HFFc6 (cell line): ENCODE results near the gene CCSAP. TPM values are rescaled to one million over a fixed set of nuclear protein-coding genes. Genes with fewer than 3 reads are reported as not detected.

Experiments used
- DNase-seq: peaks from one replicate; pipeline ENCODE4 v3.0.0-alpha.2; 2018
- H3K27ac Mint-ChIP-seq: 2 replicates; pipeline ENCODE4 v1.8.0; 2020; ENCODE audit warnings: mild to moderate bottlenecking, mixed read lengths
- H3K27me3 Mint-ChIP-seq: 2 replicates; pipeline ENCODE4 v1.8.0; 2021; ENCODE audit warnings: mild to moderate bottlenecking, moderate library complexity, mixed read lengths; ENCODE audit not compliant: insufficient read depth
- H3K36me3 Mint-ChIP-seq: 2 replicates; pipeline ENCODE4 v1.8.0; 2021; ENCODE audit warnings: low read depth, mixed read lengths
- H3K4me1 Mint-ChIP-seq: 2 replicates; pipeline ENCODE4 v1.8.0; 2020; ENCODE audit warnings: low read depth, mixed read lengths
- H3K4me3 Mint-ChIP-seq: 2 replicates; pipeline ENCODE4 v1.8.0; 2020; ENCODE audit warnings: mild to moderate bottlenecking, moderate library complexity, mixed read lengths
- H3K9me3 Mint-ChIP-seq: 2 replicates; pipeline ENCODE4 v1.8.0; 2020; ENCODE audit warnings: mild to moderate bottlenecking, mixed read lengths
- CTCF ChIP-seq: fragments of 200-600 bp; sonication (generic); IDR thresholded peaks from 2 replicates; pipeline ENCODE4 v1.5.0; 2021; ENCODE audit warnings: antibody characterized with exemption, mild to moderate bottlenecking
- total RNA-seq, 6 experiments: library from RNA; stranded (reverse); fragmentation: NEBNext Ultra II Directional; extraction: Animal tissue kit (Norgen Biotek cat#: 25700); gene quantifications; 2 replicates in 1 of 6; 3 replicates in 5 of 6; pipeline ENCODE4 v1.2.3, GENCODE V29; 2021

Gene CCSAP
- total RNA-seq, 6 experiments from 2014 or later: 4.6 to 6.4 (median 5.7) TPM

GRCh38 chr1:229341774-229342655 lies 832 bp downstream of the CCSAP start:
- H3K27me3 Mint-ChIP-seq: peaks cover 3% of the 10 kb centered on the region
- peak; percentile 53 for DNase-seq
- H3K4me3 Mint-ChIP-seq: peak overlapping the region; percentile 90
- H3K4me1 Mint-ChIP-seq: peaks cover 61% of the 10 kb centered on the region
- H3K9me3 Mint-ChIP-seq: peaks cover 4% of the 10 kb centered on the region
- peak overlapping the region; percentile 82 for H3K27ac Mint-ChIP-seq
- peaks cover 5% of the 10 kb centered on the region for H3K36me3 Mint-ChIP-seq
- no peak for TF ChIP-seq CTCF

GRCh38 chr1:229340496-229340895 lies 2.4 kb downstream of the CCSAP start:
- H3K9me3 Mint-ChIP-seq: peaks cover 4% of the 10 kb centered on the region
- no peaks in the 10 kb centered on the region; the same call in 1 of the 2 replicates for H3K27me3 Mint-ChIP-seq
- peak overlapping the region; percentile 47 for H3K4me3 Mint-ChIP-seq
- no peak for DNase-seq
- TF ChIP-seq CTCF: no peak
- peaks cover 5% of the 10 kb centered on the region for H3K36me3 Mint-ChIP-seq
- H3K4me1 Mint-ChIP-seq: peaks cover 61% of the 10 kb centered on the region
- peak overlapping the region; percentile 36; the same call in 1 of the 2 replicates for H3K27ac Mint-ChIP-seq

- TF ChIP-seq CTCF: no peak
- no peak overlapping the region for H3K4me3 Mint-ChIP-seq
- no peak overlapping the region for H3K27ac Mint-ChIP-seq
- peaks cover 9% of the 10 kb centered on the region for H3K36me3 Mint-ChIP-seq
- H3K27me3 Mint-ChIP-seq: no peaks in the 10 kb centered on the region; the same call in 1 of the 2 replicates
- H3K9me3 Mint-ChIP-seq: peaks cover 2% of the 10 kb centered on the region
- DNase-seq: no peak
- H3K4me1 Mint-ChIP-seq: peaks cover 52% of the 10 kb centered on the region
These were observed 3.3 kb downstream of the CCSAP start for GRCh38 chr1:229339520-229339919.

GRCh38 chr1:229339086-229339485 lies 3.8 kb downstream of the CCSAP start:
- Mint-ChIP-seq H3K27me3 (no peaks in the 10 kb centered on the region; the same call in 1 of the 2 replicates), H3K4me3 (peak overlapping the region; percentile 79; the same call in 1 of the 2 replicates), H3K36me3 (peaks cover 14% of the 10 kb centered on the region), H3K9me3 (peaks cover 6% of the 10 kb centered on the region), H3K27ac (no peak overlapping the region), H3K4me1 (peaks cover 52% of the 10 kb centered on the region)
- no peak for TF ChIP-seq CTCF
- no peak for DNase-seq

- no peak for TF ChIP-seq CTCF
These were observed 6.5 kb downstream of the CCSAP start for GRCh38 chr1:229336345-229336744.

More at GRCh38 chr1:229336345-229336744, 6.5 kb downstream of the CCSAP start:
- Mint-ChIP-seq H3K9me3 (peaks cover 11% of the 10 kb centered on the region), H3K27ac (no peak overlapping the region), H3K27me3 (peaks cover 1% of the 10 kb centered on the region), H3K36me3 (peaks cover 18% of the 10 kb centered on the region), H3K4me3 (no peak overlapping the region), H3K4me1 (peaks cover 42% of the 10 kb centered on the region)
- no peak for DNase-seq
